ENCODE results near the gene IL25.
"Not testable (repeated sequence)": the region's sequence is repeated elsewhere in the genome, so short reads cannot be mapped to it uniquely, and the experiment has no call there.

Gene IL25

GRCh38 chr14:23414906-23415820 is 42.6 kb downstream of the IL25 start:
- DNase-seq: no peak

- no peak for DNase-seq
Measured at GRCh38 chr14:23415821-23416778, 43.5 kb downstream of the IL25 start.

GRCh38 chr14:23416801-23417200 is 44.2 kb downstream of the IL25 start:
- no peak for DNase-seq

- DNase-seq: not testable (repeated sequence)
Measured at GRCh38 chr14:23417269-23417668, 44.7 kb downstream of the IL25 start.

GRCh38 chr14:23418021-23418420 is 45.4 kb downstream of the IL25 start:
- DNase-seq: no peak

GRCh38 chr14:23419646-23420045 is 47.0 kb downstream of the IL25 start:
- DNase-seq: not testable (repeated sequence)

GRCh38 chr14:23421594-23421993 is 49.0 kb downstream of the IL25 start:
- no peak for DNase-seq

- DNase-seq: no peak
Measured at GRCh38 chr14:23423657-23424056, 51.0 kb downstream of the IL25 start.

GRCh38 chr14:23425169-23425568 is 52.6 kb downstream of the IL25 start:
- DNase-seq: no peak

- not testable (repeated sequence) for DNase-seq
Measured at GRCh38 chr14:23425798-23426197, 53.2 kb downstream of the IL25 start.
